Bronchial epithelial cell (primary cell): ENCODE data around the gene STK32B. TPM values are rescaled to one million over a fixed set of nuclear protein-coding genes. Genes with fewer than 3 reads are reported as not detected.
A peak's percentile ranks its signal among the peaks of the same experiment; 100 is the strongest.

Source experiments
- DNase-seq: peaks from one replicate; pipeline ENCODE4 v3.0.0-alpha.2; 2010; ENCODE audit warnings: low read depth
- FAIRE-seq: peaks from 2 replicates; lab custom pipeline; 2011; peaks lifted over from hg19 to GRCh38; lab: Jason Lieb, UNC
- H3K27me3 ChIP-seq: 2 replicates; pipeline ENCODE4 v1.5.1; 2011; ENCODE audit warnings: low read length; ENCODE audit not compliant: control insufficient read depth, insufficient read depth
- H3K36me3 ChIP-seq: 2 replicates; pipeline ENCODE4 v1.5.1; 2011; ENCODE audit warnings: low read length; ENCODE audit not compliant: control insufficient read depth, insufficient read depth
- H3K4me3 ChIP-seq: 2 replicates; pipeline ENCODE4 v1.5.1; 2011; ENCODE audit warnings: mild to moderate bottlenecking, low read depth, low read length, control low read depth
- CTCF ChIP-seq: IDR thresholded peaks from 2 replicates; pipeline ENCODE4 v1.5.1; 2011; ENCODE audit warnings: mild to moderate bottlenecking, moderate library complexity, low read length, control low read depth, inconsistent platforms; ENCODE audit not compliant: insufficient read depth, severe bottlenecking
- total RNA-seq: library from RNA; depleted of rRNA; stranded (reverse); fragments of >200 nt; gene quantifications from 2 replicates; pipeline ENCODE4 v1.2.1, GENCODE V29; 2014

STK32B gene
- total RNA-seq, 1 donor from 2014 or later = under 0.01 TPM

- no peak for TF ChIP-seq CTCF
- Histone ChIP-seq H3K4me3 (no peak overlapping the region), H3K27me3 (no peaks in the 10 kb centered on the region), H3K36me3 (no peaks in the 10 kb centered on the region)
- DNase-seq (peak; percentile 46), FAIRE-seq (no peak)
Measured at GRCh38 chr4:5511791-5512190, 460.5 kb downstream of the STK32B start.

DNA sequence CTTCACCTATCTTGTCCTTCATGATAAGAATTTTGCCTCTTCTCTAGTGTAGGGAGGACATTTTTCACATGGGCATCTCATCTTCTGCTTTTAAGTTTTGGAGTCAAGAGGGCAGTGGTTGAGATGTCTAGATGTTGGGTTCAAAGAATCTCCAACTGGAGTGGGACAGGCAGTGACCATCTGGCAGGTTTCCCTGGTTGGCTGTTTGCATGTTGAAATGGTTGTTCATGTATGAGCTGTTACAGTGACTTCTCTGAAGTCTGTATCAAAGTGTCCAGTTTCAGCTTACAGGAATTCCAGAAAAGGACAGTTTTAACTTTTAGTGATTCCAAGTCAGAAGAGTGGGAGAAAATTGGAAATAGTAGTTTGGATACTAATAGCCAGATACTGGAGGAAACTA lies 464.4 kb downstream of the STK32B start:
- Histone ChIP-seq H3K27me3 (no peaks in the 10 kb centered on the region), H3K36me3 (no peaks in the 10 kb centered on the region), H3K4me3 (no peak overlapping the region)
- TF ChIP-seq CTCF = no peak
- FAIRE-seq = no peak
- no peak for DNase-seq

- TF ChIP-seq CTCF = no peak
- no peak for DNase-seq
- Histone ChIP-seq H3K4me3 (no peak overlapping the region), H3K36me3 (no peaks in the 10 kb centered on the region), H3K27me3 (no peaks in the 10 kb centered on the region)
- FAIRE-seq = no peak
Measured at GRCh38 chr4:5517372-5517771, 466.1 kb downstream of the STK32B start.

DNA sequence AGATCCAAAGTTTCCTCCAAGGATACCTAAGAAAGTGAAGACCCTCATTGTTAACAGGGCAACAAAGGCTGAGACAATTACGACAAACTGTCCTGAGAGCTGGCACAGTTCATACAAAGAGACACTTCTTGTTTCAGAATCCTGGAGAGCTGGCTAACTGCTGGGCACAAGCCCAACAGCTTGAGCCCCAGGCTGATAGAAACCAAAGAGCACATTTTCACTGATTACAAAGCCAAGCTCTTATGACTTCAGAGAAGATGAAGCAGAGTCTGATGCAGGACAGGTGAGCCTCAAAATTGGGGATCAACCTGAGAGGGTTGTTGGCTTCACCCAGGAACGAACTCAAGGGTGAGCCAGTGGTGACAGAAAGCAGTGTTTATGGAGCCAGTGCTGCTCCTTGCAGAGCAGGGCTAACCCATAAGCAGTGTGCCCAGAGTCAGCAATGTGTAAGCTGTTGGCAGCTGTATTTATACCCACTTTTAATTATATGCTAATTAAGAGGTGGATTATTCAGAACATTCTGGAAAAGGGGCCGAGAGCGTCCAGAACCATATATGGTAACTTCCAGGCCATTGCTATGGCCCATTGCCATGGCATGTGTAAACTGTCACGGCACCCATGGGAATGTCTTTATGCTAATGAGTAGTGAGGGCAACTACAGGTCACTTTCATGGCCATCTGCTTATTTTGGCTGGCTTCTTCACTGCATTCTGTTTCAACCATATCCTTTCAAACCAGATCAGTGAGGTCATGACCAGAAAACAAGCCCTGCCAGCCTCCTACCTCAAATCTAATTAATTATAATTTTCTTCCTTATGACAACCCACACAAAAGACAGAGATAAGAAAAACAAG lies 473.4 kb downstream of the STK32B start:
- H3K27me3 ChIP-seq = no peaks in the 10 kb centered on the region
- H3K36me3 ChIP-seq = no peaks in the 10 kb centered on the region
- FAIRE-seq (peak; percentile 80), DNase-seq (no peak)
- no peak for TF ChIP-seq CTCF
- no peak overlapping the region for H3K4me3 ChIP-seq

DNA sequence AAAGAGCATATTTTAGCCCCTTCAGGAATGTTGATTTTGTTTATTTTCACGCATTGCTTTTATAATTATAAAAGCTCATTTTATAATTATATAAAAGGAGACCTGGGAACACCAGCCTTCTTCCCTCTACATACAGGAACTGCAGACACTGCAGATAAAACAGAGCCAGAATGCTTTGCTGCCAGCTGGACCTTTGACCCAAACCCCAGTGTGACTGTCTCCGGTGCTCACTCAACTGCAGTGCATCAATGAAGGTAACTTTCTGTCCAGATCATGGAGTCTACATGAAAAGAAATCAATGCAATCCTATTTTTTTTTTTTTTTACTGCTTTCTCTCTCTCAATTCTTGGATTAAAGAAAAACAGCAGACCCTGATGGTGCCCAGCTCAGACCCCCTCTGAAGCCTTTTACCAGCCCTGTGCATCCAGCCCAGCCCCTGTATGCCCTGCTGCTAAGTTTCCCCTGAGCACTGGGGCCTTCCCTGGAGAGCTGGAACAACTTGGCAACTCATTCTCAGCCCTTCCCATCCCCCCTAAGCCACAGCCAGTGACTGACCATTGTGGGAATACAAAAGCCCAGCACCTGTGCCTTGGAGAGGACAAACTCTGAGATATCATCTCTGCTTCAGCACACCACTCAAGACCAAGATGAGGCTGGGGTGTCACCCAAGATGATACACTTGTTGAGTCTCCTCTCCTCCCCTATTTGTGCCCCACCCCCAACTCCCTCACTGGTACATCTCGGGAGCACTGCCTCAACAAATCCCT lies 475.0 kb downstream of the STK32B start:
- TF ChIP-seq CTCF = no peak
- no peak for FAIRE-seq
- H3K36me3 ChIP-seq = no peaks in the 10 kb centered on the region

More for the DNA sequence above, 475.0 kb downstream of the STK32B start:
- no peak for DNase-seq
- H3K27me3 ChIP-seq = no peaks in the 10 kb centered on the region
- no peak overlapping the region for H3K4me3 ChIP-seq
